Prostate gland (tissue), 2 donors: ENCODE measurements around the gene NUF2. TPM values are rescaled to one million over a fixed set of nuclear protein-coding genes. Genes with fewer than 3 reads are reported as not detected.
"Not testable (repeated sequence)": the region's sequence is repeated elsewhere in the genome, so short reads cannot be mapped to it uniquely, and the experiment has no call there.

Source experiments
- DNase-seq: peaks from one replicate; pipeline ENCODE4 v3.0.0-alpha.2; 2019; ENCODE audit warnings: low spot score
- H3K27ac ChIP-seq, 2 donors: fragments of 200-600 bp; sonication (generic); 2 replicates each; pipeline ENCODE4 v1.5.1; 2017 to 2019
- H3K27me3 ChIP-seq: fragments of 200-600 bp; sonication (generic); replicated peaks from 2 replicates; pipeline ENCODE4 v1.5.1; 2019; ENCODE audit not compliant: insufficient read depth
- H3K36me3 ChIP-seq, 2 donors: fragments of 200-600 bp; sonication (generic); 1 replicate in 1 of 2; 2 replicates in 1 of 2; pipeline versions ENCODE4 v1.5.1 to v1.8.1; 2017 to 2019
- H3K4me1 ChIP-seq: fragments of 200-600 bp; sonication (generic); replicated peaks from 2 replicates; pipeline ENCODE4 v1.5.1; 2019
- H3K4me3 ChIP-seq, 2 donors: fragments of 200-600 bp; sonication (generic); 2 replicates each; pipeline ENCODE4 v1.5.1; 2017 to 2019
- H3K9me3 ChIP-seq: fragments of 200-600 bp; sonication (generic); 2 replicates; pipeline ENCODE4 v1.5.1; 2017
- POLR2A ChIP-seq: fragments of 450-650 bp; IDR thresholded peaks from one replicate; pipeline ENCODE4 v1.6.1; 2016; ENCODE audit warnings: antibody characterized with exemption, mild to moderate bottlenecking
- POLR2AphosphoS5 ChIP-seq: sonication (generic); formaldehyde crosslinking; IDR thresholded peaks from one replicate; pipeline ENCODE4 v1.6.1; 2017; ENCODE audit warnings: antibody characterized with exemption
- WGBS: methylation state at CpG from one replicate; pipeline ENCODE4 v1.1.5; 2018; 5-methylcytosine and 5-hydroxymethylcytosine counted together
- intact Hi-C: fragments of 100-400 bp; cut with DNase I; formaldehyde crosslinking; loops from one replicate; pipeline ENCODE4 v1.14.2; 2022
- total RNA-seq, 2 donors: library from RNA; depleted of rRNA; stranded (reverse); fragments of >200 nt; gene quantifications; one replicate each; pipeline ENCODE4 v1.1.0, GENCODE V29; 2016
- TF ChIP-seq, protein P1 (sequence below), 4 experiments: fragments of 200-600 bp in 2 of 4; fragments of 450-650 bp in 2 of 4; sonication (generic) in 2 of 4; IDR thresholded peaks; 1 replicate in 3 of 4; 2 replicates in 1 of 4; pipeline ENCODE4 v1.5.1; 2016 to 2019; ENCODE audit warnings: antibody characterized with exemption in 4 of 4, mild to moderate bottlenecking in 2 of 4, moderate library complexity in 2 of 4

Gene NUF2
- total RNA-seq, 2 donors from 2014 or later, result 0.55 to 4.0 TPM

DNA sequence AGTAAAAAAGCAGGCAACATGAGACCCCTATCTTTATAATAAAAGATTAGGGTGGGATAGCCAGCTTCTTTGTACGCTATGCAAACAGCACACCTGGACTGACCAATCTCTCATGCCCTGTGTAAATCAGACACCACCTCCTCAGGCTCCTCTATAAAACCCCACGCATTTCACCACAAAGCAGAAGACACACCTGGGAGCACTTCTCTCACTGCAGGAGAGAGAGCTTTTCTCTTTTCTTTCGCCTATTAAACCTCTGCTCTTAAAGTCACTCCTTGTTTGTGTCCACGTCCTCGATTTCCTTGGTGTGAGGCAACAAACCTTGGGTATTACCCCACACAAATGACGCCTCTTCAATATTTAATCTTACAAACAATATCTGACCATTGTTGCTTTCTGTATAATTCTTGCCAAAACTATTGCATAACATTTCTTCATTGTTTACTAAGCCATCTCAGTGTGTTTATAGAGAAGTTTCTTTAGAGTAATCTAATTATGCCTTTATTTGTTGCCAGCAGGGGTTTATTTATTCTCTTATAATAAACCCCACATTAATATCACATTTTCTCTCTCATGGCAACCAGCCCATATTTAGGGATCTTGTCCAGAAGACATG lies 31.6 kb upstream of the NUF2 start:
- Histone ChIP-seq H3K27ac (no peak overlapping the region), H3K9me3 (no peaks in the 10 kb centered on the region), H3K27me3 (no peaks in the 10 kb centered on the region), H3K4me3 (no peak overlapping the region), H3K4me1 (no peaks in the 10 kb centered on the region), H3K36me3 (no peaks in the 10 kb centered on the region)
- TF ChIP-seq POLR2A, result no peak
- TF ChIP-seq, protein P1, sequence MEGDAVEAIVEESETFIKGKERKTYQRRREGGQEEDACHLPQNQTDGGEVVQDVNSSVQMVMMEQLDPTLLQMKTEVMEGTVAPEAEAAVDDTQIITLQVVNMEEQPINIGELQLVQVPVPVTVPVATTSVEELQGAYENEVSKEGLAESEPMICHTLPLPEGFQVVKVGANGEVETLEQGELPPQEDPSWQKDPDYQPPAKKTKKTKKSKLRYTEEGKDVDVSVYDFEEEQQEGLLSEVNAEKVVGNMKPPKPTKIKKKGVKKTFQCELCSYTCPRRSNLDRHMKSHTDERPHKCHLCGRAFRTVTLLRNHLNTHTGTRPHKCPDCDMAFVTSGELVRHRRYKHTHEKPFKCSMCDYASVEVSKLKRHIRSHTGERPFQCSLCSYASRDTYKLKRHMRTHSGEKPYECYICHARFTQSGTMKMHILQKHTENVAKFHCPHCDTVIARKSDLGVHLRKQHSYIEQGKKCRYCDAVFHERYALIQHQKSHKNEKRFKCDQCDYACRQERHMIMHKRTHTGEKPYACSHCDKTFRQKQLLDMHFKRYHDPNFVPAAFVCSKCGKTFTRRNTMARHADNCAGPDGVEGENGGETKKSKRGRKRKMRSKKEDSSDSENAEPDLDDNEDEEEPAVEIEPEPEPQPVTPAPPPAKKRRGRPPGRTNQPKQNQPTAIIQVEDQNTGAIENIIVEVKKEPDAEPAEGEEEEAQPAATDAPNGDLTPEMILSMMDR (IDR thresholded peaks at IDR 0.05), result no peak
- no peak for TF ChIP-seq POLR2AphosphoS5
- intact Hi-C loops, result no loop called here
- 42% methylated on average over 6 of the region's 6 CpGs for WGBS
- DNase-seq, result no peak

DNA sequence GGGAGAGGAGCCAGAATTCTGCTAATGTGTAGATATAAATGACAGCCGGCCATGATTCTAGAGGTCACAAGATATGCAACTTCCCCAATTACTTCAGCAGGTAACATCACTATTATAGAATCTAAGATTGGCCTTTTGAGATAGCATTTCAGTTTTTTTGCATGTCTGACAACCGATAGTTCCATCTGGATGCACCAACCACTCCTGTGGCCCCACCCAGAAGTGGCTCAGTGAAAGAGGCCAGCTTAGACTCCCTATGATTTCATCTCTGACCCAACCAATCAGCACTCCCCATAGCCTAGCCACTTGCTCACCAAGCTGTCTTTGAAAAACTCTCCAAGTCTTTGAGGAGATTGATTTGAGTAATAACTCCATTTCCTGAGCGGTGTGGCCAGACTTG lies 30.3 kb upstream of the NUF2 start:
- H3K4me3 ChIP-seq, result no peak overlapping the region
- no peak overlapping the region for H3K27ac ChIP-seq
- TF ChIP-seq POLR2AphosphoS5, result no peak
- no peak for TF ChIP-seq POLR2A
- TF ChIP-seq, protein P1 (IDR thresholded peaks at IDR 0.05), result no peak
- DNase-seq, result no peak
- no peaks in the 10 kb centered on the region for H3K27me3 ChIP-seq
- WGBS, result 91% methylated on average over 3 of the region's 3 CpGs
- H3K36me3 ChIP-seq, result no peaks in the 10 kb centered on the region
- intact Hi-C loops, result no loop called here
- no peaks in the 10 kb centered on the region for H3K9me3 ChIP-seq
- H3K4me1 ChIP-seq, result no peaks in the 10 kb centered on the region

DNA sequence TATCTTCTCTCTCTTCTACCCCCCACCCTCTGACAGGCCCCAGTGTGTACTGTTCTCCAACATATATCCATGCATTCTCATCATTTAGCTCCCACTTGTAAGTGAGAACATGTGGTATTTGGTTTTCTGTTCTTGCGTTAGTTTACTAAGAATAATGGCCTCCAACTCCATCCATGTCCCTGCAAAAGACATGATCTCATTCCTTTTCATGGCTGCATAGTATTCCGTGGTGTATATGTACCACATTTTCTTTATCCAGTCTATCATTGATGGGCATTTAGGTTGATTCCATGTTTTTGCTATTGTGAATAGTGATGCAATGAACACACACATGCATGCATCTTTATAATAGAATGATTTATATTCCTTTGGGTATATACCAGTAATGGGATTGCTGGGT lies 29.6 kb upstream of the NUF2 start:
- H3K27me3 ChIP-seq, H3K9me3 ChIP-seq, intact Hi-C loops, H3K36me3 ChIP-seq, H3K4me3 ChIP-seq, H3K4me1 ChIP-seq, DNase-seq, H3K27ac ChIP-seq: not testable (repeated sequence)
- WGBS, result 100% methylated on average over 2 of the region's 2 CpGs

DNA sequence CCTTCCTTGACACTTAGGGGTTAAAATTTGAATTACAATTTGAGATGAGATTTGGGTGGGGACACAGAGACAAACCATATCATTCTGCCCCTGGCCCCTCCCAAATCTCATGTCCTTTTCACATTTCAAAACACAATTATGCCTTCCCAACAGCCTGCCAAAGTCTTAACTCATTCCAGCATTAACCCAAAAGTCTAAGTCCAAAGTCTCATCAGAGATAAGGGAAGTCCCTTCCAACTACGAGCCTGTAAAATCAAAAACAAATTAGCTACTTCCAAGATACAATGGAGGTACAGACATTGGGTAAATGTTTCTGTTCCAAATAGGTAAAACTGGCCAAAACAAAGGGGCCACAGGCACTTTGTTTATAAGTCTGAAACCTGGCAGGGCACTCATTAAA lies 28.3 kb upstream of the NUF2 start:
- H3K4me3 ChIP-seq, H3K27ac ChIP-seq, intact Hi-C loops, H3K4me1 ChIP-seq, H3K9me3 ChIP-seq, H3K27me3 ChIP-seq, H3K36me3 ChIP-seq, DNase-seq: not testable (repeated sequence)
- 45% methylated on average over 1 of the region's 1 CpG for WGBS

DNA sequence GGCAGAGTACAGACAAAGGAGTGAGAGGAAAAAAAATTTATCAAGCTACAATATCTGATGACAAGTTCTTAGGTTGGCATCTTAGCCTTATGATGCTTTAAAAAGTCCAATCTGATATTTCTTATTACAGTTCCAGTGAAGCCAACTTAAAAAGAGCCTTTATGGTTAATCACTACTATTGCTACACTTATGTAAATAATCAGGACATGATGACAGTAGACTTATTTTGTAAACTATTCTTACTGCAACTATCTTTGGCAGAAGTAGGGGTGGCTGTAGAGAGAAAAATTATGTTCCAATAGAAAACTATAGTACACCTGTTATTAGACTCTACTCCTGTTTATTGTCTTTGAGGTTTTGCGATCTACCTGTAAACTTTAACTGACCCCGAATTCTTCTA lies 25.8 kb upstream of the NUF2 start:
- intact Hi-C loops, result no loop called here
- Histone ChIP-seq H3K36me3 (no peaks in the 10 kb centered on the region), H3K4me1 (no peaks in the 10 kb centered on the region), H3K9me3 (no peaks in the 10 kb centered on the region), H3K4me3 (no peak overlapping the region), H3K27me3 (no peaks in the 10 kb centered on the region), H3K27ac (no peak overlapping the region)
- WGBS, result 52% methylated on average over 2 of the region's 2 CpGs
- TF ChIP-seq POLR2A (no peak), POLR2AphosphoS5 (no peak)
- TF ChIP-seq, protein P1 (IDR thresholded peaks at IDR 0.05), result no peak
- no peak for DNase-seq

DNA sequence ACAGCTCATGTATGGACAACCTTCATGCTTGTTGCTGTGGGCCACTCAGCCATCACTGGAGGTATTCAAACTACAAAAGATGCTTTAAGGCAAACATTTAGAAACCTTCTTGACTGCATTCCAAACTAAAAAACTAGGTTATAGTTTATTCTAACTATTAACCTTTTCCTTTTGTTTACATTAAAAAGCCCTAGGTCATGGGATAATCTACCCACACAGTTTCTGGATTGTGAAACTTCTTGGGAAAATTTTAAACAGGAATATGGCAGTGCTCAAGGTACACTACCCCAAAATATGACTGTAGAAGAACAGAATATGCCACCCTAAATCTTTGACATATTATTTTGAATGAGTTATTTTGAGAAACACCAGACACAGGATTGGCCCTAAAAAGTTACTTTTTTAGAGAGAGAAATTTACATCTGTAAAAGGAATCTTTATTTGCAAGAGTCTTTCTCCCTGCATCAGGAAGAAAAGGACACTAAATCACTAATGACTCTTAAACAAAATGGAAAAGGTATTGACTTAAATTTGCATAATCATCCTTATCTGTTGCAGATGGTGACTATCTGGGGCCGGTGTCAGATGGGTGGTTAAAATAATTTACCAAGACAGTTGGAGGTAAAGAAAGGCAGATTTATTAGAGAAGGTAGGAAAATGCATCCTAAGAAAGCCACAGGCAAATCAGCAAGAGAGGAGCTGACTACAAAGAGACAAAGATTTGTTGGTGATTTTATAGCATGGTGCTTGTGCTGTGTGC lies 25.1 kb upstream of the NUF2 start:
- Histone ChIP-seq H3K9me3 (no peaks in the 10 kb centered on the region), H3K4me1 (no peaks in the 10 kb centered on the region), H3K36me3 (no peaks in the 10 kb centered on the region), H3K27ac (no peak overlapping the region), H3K27me3 (no peaks in the 10 kb centered on the region), H3K4me3 (no peak overlapping the region)
- no peak for DNase-seq
- no peak for TF ChIP-seq POLR2A
- TF ChIP-seq, protein P1 (IDR thresholded peaks at IDR 0.05), result no peak
- no peak for TF ChIP-seq POLR2AphosphoS5
- WGBS, result 53% methylated on average over 1 of the region's 1 CpG
- intact Hi-C loops, result no loop called here
